Stimulated activated CD4-positive, alpha-beta T cell treated with anti-CD3 and anti-CD28 coated beads, Interleukin-15, amount 100 ng/mL, for 24 hours (primary cell): ENCODE data around the gene LAMA2.

Experiments used
- DNase-seq: peaks from one replicate; pipeline ENCODE4 v3.0.0-alpha.2; 2020

LAMA2 gene

DNA sequence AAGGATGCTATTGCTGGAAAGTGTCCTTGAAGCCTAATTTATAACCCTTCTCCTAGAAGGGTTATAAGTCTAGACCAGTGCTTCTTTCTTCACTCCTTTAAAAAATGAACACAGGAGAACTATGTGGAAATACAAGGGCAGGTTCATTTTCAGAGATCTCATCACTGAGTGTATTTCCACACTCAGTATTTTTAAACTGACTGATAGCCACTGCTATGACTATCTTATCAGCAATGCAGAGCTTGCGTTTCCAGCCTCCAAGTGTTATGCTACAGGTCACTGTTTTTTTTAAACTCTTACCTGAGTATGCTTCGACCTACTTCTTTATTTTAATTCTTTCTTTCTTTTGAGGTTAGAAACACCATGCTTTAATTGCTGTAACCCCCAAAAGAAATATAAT lies 508.0 kb downstream of the LAMA2 start:
- DNase-seq, result no peak

DNA sequence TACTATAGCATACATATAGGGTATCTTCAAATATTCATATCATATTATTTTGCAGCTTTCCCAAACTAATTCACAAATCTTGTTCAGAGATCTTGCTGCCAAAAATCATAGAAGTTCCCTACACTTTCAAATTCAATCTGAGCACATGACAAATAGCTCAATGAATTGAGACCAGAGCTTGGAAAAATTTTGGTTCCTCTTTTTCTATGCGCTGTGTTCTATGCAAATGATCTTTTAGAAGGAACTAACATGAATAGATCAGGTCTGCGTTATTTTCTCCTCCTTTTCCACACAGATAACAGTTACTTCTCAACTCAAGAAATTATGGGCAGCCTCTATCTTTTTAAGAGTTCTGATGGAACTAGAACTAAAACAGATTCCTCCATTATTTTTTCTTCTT lies 510.7 kb downstream of the LAMA2 start:
- no peak for DNase-seq

DNA sequence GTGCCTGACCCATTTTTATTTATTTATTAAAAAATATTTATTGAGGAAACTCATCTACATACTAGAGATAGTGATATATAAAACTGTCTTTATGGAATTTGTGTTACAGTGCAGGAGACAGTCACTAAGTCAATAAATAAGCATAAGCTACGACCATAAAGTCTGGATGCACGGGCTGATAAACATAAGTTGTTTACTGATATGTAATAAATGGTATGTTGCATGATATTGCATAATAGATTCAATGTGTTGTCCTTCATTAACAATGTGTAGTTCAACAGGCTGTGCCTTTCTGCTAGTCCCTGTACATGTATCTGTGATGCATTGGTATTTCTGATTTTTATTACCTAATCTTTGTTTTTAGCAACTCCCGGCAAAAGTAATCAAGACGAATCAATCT lies 515.8 kb downstream of the LAMA2 start:
- no peak for DNase-seq

DNA sequence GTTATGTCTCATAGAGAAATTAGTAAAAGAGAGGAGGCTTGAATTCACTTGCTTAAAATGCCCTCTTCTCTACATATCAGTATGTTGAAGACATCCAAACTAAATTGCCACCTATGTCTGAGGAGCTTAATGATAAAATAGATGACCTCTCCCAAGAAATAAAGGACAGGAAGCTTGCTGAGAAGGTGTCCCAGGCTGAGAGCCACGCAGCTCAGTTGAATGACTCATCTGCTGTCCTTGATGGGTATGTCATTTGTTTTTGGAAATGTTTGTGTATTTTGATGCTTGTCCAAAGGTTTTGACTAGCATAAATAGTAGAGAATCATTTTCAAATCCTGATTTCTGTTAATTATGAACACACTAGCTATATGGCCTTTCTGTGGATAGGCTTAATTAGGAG lies 519.3 kb downstream of the LAMA2 start:
- no peak for DNase-seq

DNA sequence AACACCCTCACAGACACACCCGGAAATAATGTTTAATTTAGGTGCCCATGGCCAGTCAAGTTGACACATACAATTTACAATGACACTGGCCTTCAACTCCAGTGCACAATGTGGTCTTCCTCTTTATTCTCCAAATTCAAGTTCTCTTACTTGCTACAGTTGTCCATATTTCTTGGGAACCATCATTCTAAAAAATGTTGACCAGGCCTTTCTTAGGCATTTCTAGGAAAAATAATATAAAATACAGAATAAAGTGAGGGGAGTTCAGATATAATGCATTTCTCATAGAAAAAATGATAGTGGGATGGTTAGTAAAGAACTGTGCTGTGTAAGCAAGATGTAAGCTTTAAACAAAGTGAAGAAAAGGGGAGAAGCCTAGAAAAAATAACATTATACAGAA lies 528.2 kb downstream of the LAMA2 start:
- no peak for DNase-seq

DNA sequence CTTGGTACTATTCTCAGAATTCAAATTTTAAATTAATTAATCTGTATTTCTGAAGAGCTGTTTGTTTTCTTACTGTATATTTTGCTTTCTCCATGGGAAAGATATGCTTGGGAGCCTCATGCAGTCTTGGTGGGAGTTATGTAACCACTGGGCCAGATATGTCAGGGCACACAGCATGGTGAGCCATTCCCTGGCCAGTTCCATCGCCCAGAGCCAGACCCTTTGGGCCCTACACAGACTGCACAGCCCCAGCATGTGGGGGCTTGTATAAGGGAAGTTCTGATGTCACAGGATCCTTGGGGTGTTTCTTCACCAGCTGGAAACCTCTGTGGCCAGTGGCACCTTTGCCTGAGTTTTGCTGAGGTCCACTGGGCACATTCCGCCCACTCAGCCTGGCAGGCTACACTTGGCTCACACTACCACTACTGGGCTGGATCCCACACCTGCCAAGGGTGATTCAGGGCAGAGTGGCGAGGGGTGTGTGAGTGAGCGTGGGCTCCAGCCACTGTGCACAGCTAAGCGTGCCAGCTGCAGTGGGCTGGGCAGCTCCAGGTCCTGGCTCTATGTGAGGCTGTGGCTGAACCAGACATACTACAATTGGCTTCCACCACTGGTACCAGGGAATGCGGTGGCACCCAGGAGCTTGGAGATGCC lies 533.5 kb downstream of the LAMA2 start:
- no peak for DNase-seq

DNA sequence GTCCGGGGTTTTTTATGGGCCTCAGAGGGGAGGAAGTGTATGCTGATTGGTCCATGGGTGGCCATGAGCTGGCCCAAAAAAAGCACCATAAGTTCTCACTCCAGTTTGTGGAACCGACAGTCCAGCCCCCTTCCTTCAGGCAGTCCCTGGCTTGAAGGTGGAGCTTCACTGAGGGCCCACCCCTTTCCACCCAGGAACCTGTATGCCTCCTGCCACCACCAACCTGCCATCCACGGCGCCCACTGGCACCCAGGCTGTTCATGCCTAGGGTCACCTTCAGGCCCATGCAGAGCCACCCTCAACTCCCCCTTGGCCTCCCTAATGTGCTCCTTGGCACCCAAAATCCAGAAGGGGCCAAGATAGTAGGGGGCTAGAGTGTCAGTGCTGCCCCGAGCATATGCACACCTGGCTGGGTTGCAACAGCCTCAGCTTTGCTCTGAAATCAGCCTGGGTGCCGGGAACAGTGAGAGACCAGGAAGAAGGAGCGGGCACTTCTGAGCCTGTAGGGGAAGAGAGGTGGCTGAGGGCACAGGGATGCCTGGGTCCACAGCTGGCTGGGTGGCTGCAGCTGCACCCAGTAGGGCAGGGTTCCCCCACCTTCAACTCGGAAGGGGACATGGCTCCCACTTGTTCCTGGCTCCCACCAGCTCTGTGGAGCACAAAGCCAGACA lies 534.6 kb downstream of the LAMA2 start:
- DNase-seq, result no peak

DNA sequence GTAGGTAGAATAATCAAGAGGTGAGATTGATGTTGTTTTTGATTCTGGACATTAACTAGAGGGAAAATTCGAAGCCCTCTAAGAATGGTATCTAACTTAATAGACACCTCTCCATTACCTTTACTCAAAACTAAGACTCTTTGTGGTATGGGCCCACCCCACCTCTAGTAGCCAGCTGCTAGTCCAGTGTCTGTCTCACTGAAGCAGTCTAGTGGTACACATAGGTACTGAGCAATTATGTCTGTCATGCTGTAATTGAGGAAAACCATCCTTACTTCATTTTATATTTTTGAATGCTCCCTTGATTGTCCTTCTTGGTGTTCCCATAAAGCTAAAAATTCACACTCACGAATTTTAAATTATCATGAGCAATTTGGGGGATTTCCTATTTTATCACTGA lies 536.4 kb downstream of the LAMA2 start:
- no peak for DNase-seq

DNA sequence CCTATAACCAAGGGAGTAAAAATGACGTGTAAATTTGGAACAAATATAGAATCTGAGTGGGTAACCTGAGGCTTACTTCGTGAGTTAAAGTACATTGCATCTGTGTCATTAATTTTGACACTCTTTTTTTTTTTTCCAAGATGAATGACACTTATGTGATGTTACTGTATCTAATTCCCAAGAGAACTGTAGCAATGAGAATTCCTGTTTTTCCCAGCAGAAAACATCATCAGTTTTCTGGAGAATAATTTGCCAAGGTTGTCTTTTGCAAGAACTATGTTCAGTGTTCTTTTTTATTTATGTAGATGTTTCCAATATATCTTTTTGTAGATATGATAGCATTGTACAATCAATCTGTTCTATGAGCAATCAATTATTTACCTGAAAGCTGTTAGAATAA lies 543.4 kb downstream of the LAMA2 start:
- DNase-seq, result no peak

DNA sequence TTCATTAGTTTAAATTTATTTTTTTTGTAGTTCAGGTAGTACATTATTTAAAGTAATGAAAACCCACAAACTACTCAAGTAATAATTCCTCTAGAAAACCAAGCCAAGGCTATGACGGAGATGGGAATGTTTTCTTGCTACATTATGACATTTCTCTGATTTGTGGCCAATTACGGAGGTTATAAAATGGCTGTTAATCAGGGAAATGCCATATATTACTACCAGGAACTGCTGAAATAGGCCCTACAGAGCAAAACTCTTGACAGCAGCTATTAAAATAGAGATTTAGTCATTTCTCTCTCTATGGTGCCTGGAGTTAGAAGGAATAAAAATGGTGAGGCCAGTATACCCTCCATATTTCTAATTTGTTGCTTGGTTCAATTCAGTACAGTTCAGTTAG lies 547.0 kb downstream of the LAMA2 start:
- DNase-seq, result no peak

DNA sequence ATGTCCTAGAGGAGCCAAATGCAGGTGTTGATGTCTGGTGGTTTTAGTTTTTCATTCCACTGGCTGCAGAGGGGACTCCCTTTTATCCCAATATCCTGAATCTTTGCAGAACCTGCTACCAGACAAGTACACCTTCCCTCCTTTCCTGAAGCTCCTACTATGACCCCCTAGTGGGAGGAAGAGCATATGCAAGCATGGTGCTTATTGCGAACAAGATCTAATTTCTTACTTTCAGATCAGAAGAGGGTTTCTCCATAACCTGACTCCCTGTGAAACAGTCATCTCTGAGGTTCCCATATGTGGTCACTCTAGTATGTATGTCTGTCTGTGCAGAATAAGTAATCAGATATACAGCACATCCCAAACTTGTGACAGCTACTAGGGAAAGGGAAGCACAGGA lies 549.8 kb downstream of the LAMA2 start:
- no peak for DNase-seq

DNA sequence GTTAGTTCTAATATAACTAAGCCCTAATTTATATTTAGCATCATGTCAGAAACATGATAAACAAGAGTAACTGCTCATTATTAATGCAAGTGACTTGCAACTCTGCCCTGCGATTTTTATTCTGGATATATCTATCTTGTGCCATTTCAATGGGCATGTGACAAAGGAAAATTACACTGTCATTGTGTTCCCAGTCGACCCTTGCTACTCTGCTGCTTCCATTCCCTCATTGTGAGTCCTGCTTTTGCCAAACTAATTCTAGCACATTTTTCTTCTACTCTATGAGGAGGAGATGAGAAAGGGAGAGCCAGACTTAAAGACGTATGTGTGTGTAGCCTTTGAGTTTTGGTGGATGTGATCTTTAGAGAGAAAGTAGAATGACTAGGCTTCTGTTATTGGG lies 551.2 kb downstream of the LAMA2 start:
- DNase-seq, result no peak

DNA sequence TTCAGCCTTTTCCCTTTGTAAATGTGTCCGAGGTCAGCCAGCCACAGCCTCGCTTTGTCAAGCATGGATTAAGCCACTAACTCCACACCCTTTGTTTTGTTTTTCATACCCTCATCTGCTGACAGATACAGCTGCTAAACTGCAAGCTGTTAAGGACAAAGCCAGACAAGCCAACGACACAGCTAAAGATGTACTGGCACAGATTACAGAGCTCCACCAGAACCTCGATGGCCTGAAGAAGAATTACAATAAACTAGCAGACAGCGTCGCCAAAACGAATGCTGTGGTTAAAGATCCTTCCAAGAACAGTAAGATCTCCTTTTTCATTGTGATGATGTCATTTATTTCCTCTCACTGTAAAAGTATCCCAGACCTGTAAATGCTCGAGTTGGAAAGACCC lies 557.8 kb downstream of the LAMA2 start:
- no peak for DNase-seq

DNA sequence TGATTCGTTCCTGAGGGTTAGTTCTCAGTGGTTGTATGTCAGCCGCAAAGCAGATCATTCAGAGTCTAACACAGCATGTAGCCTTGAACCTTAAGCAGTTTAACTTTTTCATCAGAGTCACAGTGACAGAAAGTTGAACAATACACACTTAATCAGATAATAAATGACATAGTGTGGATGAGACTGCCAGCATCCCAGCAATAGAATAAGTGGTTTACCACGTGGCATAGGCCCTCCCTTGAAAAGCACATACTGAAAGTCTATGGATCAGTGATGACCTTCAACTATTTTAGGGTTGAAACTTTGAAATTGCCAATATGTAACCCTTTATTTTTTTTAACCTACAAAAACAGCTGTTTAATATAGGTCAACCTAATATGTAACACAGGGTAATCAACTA lies 561.7 kb downstream of the LAMA2 start:
- no peak for DNase-seq

DNA sequence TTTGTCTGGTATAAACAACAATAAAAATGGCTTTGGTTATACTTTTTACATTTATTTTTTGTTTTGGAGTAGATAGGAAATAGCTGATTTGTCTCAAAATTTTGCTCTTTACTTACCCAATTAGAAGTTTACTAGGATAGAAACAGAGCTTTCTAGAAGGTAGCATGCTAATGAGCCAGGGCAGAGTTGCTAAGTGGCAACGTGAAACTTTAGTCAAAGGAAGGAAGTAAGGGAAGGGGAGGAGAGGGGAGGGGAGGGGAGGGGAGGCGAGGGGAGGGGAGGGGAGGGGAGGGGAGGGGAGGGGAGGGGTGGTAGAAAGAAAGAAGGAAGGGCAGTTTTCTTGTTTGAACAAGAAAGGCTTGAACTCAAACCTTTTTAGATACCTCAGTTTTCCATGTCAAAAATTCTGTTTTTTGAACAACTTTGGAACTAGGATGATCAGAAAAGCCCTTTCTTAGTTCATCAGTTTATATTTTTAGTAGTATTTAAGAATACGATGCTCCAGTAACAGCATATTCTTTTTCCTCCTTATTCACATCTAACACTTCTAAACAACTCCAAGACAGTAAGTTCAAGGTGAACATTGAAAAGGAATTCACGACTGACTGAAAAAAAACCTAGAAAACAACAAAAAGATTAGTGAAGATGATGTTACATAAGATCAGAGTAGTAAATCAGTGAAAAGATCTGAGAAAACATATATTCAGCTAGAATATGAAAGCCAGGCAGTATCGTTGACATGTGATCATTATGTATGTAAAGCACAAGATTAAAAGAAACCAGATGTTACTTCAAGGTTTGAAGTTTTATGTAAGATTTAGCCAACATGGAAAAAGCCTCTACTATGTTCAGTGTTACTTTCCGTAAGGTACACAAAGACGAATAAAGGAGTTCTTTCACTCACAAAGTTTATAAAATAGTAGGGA lies 563.6 kb downstream of the LAMA2 start:
- no peak for DNase-seq

DNA sequence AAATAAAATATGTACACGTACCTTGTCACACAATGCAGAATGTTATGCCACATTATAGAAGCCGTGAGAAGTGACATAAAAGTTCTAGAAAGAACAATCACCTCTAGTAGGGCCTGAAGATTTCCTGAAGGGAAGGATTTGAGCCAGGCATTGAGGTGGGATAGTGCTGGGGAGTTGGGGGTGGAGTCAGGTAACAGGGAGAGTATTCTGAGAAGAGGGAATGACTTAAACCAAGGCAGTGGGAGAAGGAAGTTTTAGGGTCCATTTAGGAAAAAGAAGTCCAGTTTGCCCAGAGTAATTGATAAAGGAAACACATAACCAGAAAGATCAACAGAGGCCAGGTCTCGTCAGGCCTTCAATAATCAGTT lies 564.2 kb downstream of the LAMA2 start:
- no peak for DNase-seq

DNA sequence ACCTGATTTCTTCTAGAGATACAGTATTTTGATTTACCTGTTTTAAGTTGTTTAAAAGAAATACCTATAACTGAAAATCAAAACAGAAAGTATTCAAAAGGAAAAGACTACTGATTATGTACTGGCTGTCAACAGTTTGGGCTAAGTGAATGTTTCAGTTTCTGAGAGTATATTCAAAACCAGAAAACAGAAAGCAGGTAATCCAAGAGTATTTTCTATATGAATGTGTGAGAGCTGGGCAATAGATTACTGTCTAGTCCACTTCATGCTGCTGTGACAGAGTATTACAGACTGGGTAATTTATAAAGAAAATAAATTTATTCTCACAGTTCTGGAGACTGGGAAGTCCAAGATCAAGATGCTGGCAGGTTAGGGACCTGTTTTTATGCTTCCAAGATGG lies 566.0 kb downstream of the LAMA2 start:
- DNase-seq, result no peak

DNA sequence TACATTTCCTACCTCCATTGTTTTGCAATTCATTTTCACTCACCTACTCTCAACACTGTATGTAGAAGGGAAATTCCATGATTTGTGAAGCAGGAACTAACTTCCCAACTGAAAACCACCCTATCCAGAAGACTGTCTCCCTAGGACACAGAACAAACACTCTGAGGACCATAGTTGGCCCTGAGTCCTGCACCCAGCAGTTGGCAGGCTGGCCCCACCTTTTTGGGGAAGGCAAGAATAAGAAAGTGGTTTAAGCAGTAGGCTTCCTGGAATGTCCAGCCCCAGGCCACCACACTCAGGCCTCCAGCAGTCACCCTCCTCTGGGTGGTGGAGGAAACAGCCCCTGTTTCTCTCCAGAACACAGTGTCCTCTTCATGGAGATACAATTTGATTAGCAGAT lies 568.2 kb downstream of the LAMA2 start:
- DNase-seq, result no peak

DNA sequence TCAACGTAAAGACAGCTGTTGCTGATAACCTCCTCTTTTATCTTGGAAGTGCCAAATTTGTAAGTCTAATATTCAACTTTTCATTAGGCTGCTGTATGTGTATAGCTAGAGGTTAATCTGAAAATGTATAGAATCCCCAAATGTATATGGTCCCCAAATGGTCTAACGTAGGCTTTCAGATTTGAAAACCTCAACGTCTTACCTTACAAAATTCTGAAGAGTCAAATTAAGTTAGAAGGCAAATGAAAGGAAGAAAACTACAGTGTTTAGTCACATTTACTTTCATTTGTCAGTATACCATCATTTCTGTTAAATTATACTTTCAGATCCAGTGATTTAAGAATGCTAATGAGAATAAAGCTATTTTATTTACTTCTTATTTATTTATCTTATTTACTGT lies 570.1 kb downstream of the LAMA2 start:
- DNase-seq, result no peak

DNA sequence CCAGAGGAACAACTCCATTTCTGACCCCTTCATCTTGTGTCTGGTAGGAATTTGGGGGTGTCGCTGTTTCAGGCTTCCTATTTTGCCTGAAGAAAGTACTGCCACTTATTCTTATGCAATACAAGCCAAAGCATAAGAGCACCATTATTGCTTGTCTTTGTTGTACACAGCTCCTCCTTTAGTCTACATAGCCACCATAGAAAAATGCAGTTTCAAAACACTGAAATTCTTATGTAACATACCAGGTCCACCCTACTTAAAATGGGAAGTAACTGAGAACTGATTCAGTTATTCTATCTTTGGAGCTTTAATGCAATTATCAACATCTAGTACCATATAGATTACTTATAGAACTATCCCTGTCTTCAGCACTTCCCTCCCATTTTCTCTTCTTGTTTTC lies 571.5 kb downstream of the LAMA2 start:
- DNase-seq, result no peak

DNA sequence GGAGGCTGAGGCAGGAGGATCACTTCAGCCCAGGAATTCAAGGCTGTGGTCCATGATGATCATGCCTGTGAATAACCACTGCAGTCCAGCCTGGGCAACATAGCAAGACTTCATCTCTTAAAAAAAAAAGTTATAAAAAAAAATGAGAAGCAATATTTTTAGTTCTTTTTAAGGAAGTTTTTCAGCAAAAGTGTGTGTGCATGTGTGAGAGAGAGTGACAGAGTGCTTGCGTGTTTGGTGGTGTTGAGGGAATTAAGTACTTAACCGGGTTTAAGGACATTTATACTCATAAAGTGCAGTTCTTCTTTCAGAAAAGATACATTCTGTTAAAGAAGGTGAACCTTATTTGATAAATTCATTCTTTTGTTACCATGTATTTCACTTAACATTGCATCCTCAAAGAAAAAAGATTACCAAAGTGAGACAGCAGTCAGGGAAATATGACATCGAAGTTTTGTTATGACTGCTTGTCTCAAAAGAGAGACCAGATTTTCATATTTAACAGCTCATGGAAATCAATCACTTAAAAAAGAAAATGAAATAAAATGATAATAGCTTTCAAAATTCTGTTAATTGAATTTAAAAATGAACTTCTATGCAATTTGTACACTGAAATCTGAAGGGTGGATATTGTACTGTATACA lies 572.3 kb downstream of the LAMA2 start:
- no peak for DNase-seq

DNA sequence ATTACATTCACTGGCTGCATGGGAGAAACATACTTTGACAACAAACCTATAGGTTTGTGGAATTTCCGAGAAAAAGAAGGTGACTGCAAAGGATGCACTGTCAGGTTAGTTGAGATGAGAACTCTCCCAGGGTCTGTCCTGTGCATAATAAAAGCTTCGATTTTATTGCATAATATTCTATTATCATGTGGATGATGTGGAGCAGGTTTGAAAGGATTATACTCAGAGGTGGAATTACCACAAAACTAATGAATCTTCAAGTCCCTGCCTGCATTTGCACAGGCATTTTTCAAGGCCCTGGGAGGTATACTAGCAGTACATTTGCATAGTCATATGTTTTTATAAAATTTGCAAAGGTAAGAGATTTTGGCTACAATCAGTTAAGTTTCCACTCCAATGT lies 577.3 kb downstream of the LAMA2 start:
- DNase-seq, result no peak

DNA sequence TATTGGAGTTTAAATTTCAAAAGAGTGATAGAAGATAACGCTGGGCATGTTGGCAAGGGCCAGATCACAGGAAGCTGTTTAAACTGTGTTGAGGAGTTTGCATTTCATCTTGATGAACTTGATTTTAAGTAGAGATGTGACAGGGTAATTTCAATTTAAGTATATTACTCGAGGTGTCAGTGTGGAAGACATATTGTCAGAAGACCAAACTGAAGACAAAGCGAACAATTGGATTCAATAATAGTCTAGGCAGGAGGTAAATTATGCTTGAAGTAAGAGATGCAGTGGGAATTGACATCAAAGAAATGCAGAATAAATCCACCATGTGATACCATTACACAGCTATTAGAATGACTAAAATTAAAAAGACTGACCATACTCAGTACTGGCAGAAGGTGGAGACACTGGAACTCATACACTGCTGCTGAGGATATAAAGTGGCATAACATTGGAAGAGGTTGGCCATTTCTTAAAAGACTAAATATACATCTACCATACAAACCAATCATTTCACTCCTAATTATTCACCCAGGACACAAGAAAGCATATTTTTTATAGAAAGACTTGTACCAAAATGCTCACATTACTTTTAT lies 586.2 kb downstream of the LAMA2 start:
- DNase-seq, result no peak
